CD4-positive, alpha-beta T cell (primary cell): ENCODE results near the gene RNF220. TPM values are rescaled to one million over a fixed set of nuclear protein-coding genes. Genes with fewer than 3 reads are reported as not detected.

Experiments used
- ATAC-seq: fragments of 200-7000 bp; cut with Tn5 transposase; one replicate; pipeline ENCODE4 v1.10.0; 2022; ENCODE audit warnings: mild to moderate bottlenecking; ENCODE audit not compliant: poor library complexity
- CTCF ChIA-PET: fragments of 350-600 bp; sonication (Branson Sonifier 250); formaldehyde crosslinking; loops from one replicate; lab custom pipeline; 2021; ENCODE audit warnings: antibody characterized with exemption, inconsistent platforms; lab: Charles Lee
- POLR2A ChIA-PET: fragments of 350-600 bp; sonication (Branson Sonifier 250); formaldehyde crosslinking; loops from one replicate; lab custom pipeline; 2021; ENCODE audit warnings: antibody characterized with exemption, inconsistent platforms; lab: Charles Lee
- DNase-seq, 14 experiments: peaks; one replicate each; pipeline ENCODE4 v3.0.0-alpha.2; 2013 to 2020; ENCODE audit warnings: mixed read lengths in 2 of 14
- H3K27ac ChIP-seq, 2 donors: one replicate each; pipeline versions ENCODE4 v1.5.1 to v1.7.0; 2013; ENCODE audit warnings: low read length in 2 of 2, low read depth in 1 of 2, mild to moderate bottlenecking in 1 of 2
- H3K27me3 ChIP-seq, 2 experiments: 1 replicate in 1 of 2; 2 replicates in 1 of 2; pipeline versions ENCODE4 v1.6.1 to v1.7.0; 2013; ENCODE audit warnings: low read length in 2 of 2, control low read depth in 1 of 2, mild to moderate bottlenecking in 1 of 2, moderate library complexity in 1 of 2; ENCODE audit not compliant: insufficient read depth in 2 of 2, control insufficient read depth in 1 of 2
- H3K36me3 ChIP-seq: one replicate; pipeline ENCODE4 v1.6.1; 2013; ENCODE audit warnings: low read length, control low read depth; ENCODE audit not compliant: insufficient read depth
- H3K4me1 ChIP-seq: one replicate; pipeline ENCODE4 v1.6.1; 2013; ENCODE audit warnings: low read length, control low read depth; ENCODE audit not compliant: insufficient read depth
- H3K4me3 ChIP-seq: one replicate; pipeline ENCODE4 v1.5.1; 2013; ENCODE audit warnings: mild to moderate bottlenecking, low read length, moderate library complexity
- H3K9me3 ChIP-seq, 2 experiments: 1 replicate in 1 of 2; 2 replicates in 1 of 2; pipeline versions ENCODE4 v1.6.1 to v1.7.0; 2013; ENCODE audit warnings: low read length in 2 of 2, mild to moderate bottlenecking in 2 of 2, control low read depth in 1 of 2, moderate library complexity in 1 of 2; ENCODE audit not compliant: control insufficient read depth in 1 of 2, insufficient read depth in 1 of 2
- H3K27ac Mint-ChIP-seq: one replicate; pipeline ENCODE4 v1.8.0; 2020; ENCODE audit warnings: mixed read lengths
- H3K27me3 Mint-ChIP-seq: one replicate; pipeline ENCODE4 v1.8.0; 2021; ENCODE audit warnings: mixed read lengths
- H3K36me3 Mint-ChIP-seq: one replicate; pipeline ENCODE4 v1.8.0; 2021; ENCODE audit warnings: low read depth, mixed read lengths
- H3K4me1 Mint-ChIP-seq: one replicate; pipeline ENCODE4 v1.8.0; 2021; ENCODE audit warnings: low read depth, mixed read lengths
- H3K4me3 Mint-ChIP-seq: one replicate; pipeline ENCODE4 v1.8.0; 2020; ENCODE audit warnings: mild to moderate bottlenecking, mixed read lengths
- H3K9me3 Mint-ChIP-seq: one replicate; pipeline ENCODE4 v1.8.0; 2020; ENCODE audit warnings: mixed read lengths
- CTCF ChIP-seq: fragments of 200-600 bp; IDR thresholded peaks from one replicate; pipeline ENCODE4 v1.8.0; 2022; ENCODE audit warnings: antibody characterized with exemption, mild to moderate bottlenecking
- intact Hi-C, 2 experiments: fragments of 100-400 bp; cut with DNase I in 1 of 2; cut with micrococcal nuclease in 1 of 2; formaldehyde crosslinking; loops; one replicate each; pipeline versions ENCODE4 v1.15.1 to v1.9.0; 2023 to 2025; cut with DNase I, micrococcal nuclease
- total RNA-seq, 174 experiments: library from RNA in 2 of 174; stranded (reverse) in 2 of 174; gene quantifications; one replicate each; pipeline ENCODE4 v1.2.3 and lab custom pipeline; 2021 to 2026

The RNF220 gene
- total RNA-seq, 2 experiments from 2014 or later = 76.0 to 77.9 TPM

- ChIA-PET POLR2A (interaction anchor here (1.4 to 3.9 kb wide), 3 partner anchors 16 to 22 kb away, joined by 5 to 27 read pairs (median 6); partner anchors contain the start of genes ARMH1 and TMEM53), CTCF (interaction anchor here (0.5 to 2.8 kb wide), 25 partner anchors 10 to 435 kb away, joined by 3 to 40 read pairs (median 4); partner anchors contain the start of gene TMEM53)
- Histone ChIP-seq H3K4me3 (no peak overlapping the region), H3K27ac (no peak overlapping the region), H3K9me3 (no peaks in the 10 kb centered on the region), H3K27me3 (no peaks in the 10 kb centered on the region), H3K4me1 (no peaks in the 10 kb centered on the region), H3K36me3 (peaks cover 44% of the 10 kb centered on the region)
- no peak overlapping the region for H3K4me3 Mint-ChIP-seq
- H3K9me3 Mint-ChIP-seq = no peaks in the 10 kb centered on the region
- intact Hi-C loops = loop anchor here (1.0 to 2.0 kb wide), 7 partner anchors 20 to 436 kb away; no protein-coding TSS in a partner anchor
- peaks cover 46% of the 10 kb centered on the region for H3K36me3 Mint-ChIP-seq
- H3K4me1 Mint-ChIP-seq = no peaks in the 10 kb centered on the region
- DNase-seq (peak; percentile 60 to 85 (median 70)), ATAC-seq (peak; percentile 98)
- TF ChIP-seq CTCF = peak; percentile 89
- H3K27ac Mint-ChIP-seq = peak overlapping the region; percentile 40
- H3K27me3 Mint-ChIP-seq = no peaks in the 10 kb centered on the region
These were observed 247.5 kb downstream of the RNF220 start for GRCh38 chr1:44652445-44653106.

GRCh38 chr1:44653107-44653964 lies 248.3 kb downstream of the RNF220 start:
- no peaks in the 10 kb centered on the region for H3K4me1 ChIP-seq
- peaks cover 36% of the 10 kb centered on the region for H3K36me3 ChIP-seq
- ChIA-PET POLR2A (interaction anchor here (1.4 to 3.9 kb wide), 2 partner anchors 17 to 21 kb away, joined by 6 to 27 read pairs; no protein-coding TSS in a partner anchor), CTCF (interaction anchor here (0.6 to 2.8 kb wide), 22 partner anchors 10 to 436 kb away, joined by 3 to 40 read pairs (median 4); partner anchors contain the start of gene TMEM53)
- no peak for ATAC-seq
- no peaks in the 10 kb centered on the region for H3K9me3 Mint-ChIP-seq
- no peaks in the 10 kb centered on the region for H3K27me3 Mint-ChIP-seq
- H3K4me3 Mint-ChIP-seq = no peak overlapping the region
- no peaks in the 10 kb centered on the region for H3K9me3 ChIP-seq
- peaks cover 39% of the 10 kb centered on the region for H3K36me3 Mint-ChIP-seq
- peak; percentile 53 for TF ChIP-seq CTCF
- no peaks in the 10 kb centered on the region for H3K4me1 Mint-ChIP-seq
- H3K27ac ChIP-seq = no peak overlapping the region
- peak overlapping the region; percentile 40 for H3K27ac Mint-ChIP-seq
- H3K27me3 ChIP-seq = no peaks in the 10 kb centered on the region
- intact Hi-C loops = loop anchor here (1.0 to 2.0 kb wide), 6 partner anchors 21 to 437 kb away; no protein-coding TSS in a partner anchor
- DNase-seq = no peak
- no peak overlapping the region for H3K4me3 ChIP-seq

- Histone ChIP-seq H3K36me3 (peaks cover 23% of the 10 kb centered on the region), H3K9me3 (no peaks in the 10 kb centered on the region), H3K4me3 (no peak overlapping the region), H3K4me1 (no peaks in the 10 kb centered on the region), H3K27ac (no peak overlapping the region), H3K27me3 (no peaks in the 10 kb centered on the region)
- Mint-ChIP-seq H3K9me3 (no peaks in the 10 kb centered on the region), H3K4me3 (no peak overlapping the region), H3K27ac (no peak overlapping the region), H3K4me1 (no peaks in the 10 kb centered on the region), H3K36me3 (peaks cover 25% of the 10 kb centered on the region), H3K27me3 (no peaks in the 10 kb centered on the region)
- no peak for DNase-seq
- CTCF ChIA-PET = no interaction called here
- ATAC-seq = no peak
- intact Hi-C loops = no loop called here
- no peak for TF ChIP-seq CTCF
- POLR2A ChIA-PET = interaction anchor here (1.1 kb wide), 1 partner anchor 23 kb away, joined by 4 read pairs; no protein-coding TSS in a partner anchor
These were observed 249.6 kb downstream of the RNF220 start for GRCh38 chr1:44654621-44655187.
